VCaP (cell line): ENCODE results near the gene FHOD1.

Experiments used
- H3K27ac ChIP-seq: fragments of 450-650 bp; 2 replicates; pipeline ENCODE4 v1.5.1; 2017
- TF ChIP-seq, protein P1 (sequence below): fragments of 450-650 bp; conservative IDR thresholded peaks from 2 replicates; pipeline ENCODE4 v1.5.1; 2017; ENCODE audit warnings: mild to moderate bottlenecking, moderate library complexity

Gene FHOD1

DNA sequence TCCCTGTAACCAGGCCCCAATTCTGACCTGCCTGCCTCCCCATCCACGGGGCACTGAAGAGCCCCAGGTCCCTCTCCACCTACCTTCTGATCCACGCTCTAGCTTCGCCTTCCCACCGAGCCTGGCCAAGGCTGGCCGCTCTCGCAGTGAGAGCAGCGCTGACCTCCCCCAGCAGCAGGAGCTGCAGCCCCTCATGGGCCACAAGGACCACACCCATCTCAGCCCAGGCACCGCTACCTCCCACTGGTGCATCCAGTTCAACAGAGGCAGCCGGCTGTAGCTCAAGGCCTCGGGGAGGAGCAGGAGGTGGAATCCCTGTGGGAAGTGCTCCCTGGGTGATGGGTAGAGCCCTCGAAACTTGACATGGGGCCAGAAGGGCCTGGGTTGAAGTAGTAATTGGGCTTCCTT is 23.7 kb upstream of the FHOD1 start:
- TF ChIP-seq, protein P1, sequence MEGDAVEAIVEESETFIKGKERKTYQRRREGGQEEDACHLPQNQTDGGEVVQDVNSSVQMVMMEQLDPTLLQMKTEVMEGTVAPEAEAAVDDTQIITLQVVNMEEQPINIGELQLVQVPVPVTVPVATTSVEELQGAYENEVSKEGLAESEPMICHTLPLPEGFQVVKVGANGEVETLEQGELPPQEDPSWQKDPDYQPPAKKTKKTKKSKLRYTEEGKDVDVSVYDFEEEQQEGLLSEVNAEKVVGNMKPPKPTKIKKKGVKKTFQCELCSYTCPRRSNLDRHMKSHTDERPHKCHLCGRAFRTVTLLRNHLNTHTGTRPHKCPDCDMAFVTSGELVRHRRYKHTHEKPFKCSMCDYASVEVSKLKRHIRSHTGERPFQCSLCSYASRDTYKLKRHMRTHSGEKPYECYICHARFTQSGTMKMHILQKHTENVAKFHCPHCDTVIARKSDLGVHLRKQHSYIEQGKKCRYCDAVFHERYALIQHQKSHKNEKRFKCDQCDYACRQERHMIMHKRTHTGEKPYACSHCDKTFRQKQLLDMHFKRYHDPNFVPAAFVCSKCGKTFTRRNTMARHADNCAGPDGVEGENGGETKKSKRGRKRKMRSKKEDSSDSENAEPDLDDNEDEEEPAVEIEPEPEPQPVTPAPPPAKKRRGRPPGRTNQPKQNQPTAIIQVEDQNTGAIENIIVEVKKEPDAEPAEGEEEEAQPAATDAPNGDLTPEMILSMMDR = no peak
- no peak overlapping the region for H3K27ac ChIP-seq

DNA sequence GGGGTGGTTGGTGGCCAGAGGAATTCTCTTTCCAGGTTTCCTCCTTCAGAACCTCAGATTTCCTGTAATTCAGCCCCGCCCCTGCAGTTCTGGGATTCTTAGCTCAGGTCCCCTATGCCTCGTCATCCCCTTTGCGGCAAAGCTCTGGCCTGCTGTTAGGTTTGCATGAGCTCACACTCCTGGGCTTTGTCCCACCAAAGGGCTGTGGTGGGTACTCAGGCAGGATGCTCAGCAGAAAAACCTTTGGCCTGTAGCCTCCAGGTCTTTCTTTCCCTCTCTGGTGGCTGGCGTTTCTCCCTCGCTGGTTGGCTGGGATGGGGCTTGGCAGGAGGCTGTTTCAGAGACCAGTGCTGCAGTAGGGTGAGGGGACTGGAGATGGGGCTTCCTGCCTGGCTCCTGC is 22.5 kb upstream of the FHOD1 start:
- no peak overlapping the region for H3K27ac ChIP-seq
- TF ChIP-seq, protein P1 = no peak

DNA sequence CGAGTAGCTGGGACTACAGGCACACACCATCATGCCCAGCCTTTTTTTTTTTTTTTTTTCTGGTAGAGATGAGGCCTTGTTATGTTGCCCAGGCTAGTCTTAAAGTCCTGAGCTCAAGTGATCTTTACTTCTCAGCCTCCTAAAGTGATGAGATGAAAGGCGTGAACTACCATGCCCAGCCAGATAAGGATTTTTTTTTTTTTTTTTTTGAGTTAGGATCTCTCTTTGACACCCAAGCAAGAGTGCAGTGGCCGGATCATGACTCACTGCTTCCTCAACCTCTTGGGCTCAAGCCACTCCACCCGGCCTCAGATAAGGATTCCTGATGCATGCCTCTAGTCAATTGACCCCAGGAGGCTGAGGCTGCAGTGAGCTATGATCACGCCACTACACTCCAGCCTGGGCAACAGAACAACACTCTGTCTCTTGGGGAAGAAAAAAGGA is 20.9 kb upstream of the FHOD1 start:
- TF ChIP-seq, protein P1 = no peak
- no peak overlapping the region for H3K27ac ChIP-seq

DNA sequence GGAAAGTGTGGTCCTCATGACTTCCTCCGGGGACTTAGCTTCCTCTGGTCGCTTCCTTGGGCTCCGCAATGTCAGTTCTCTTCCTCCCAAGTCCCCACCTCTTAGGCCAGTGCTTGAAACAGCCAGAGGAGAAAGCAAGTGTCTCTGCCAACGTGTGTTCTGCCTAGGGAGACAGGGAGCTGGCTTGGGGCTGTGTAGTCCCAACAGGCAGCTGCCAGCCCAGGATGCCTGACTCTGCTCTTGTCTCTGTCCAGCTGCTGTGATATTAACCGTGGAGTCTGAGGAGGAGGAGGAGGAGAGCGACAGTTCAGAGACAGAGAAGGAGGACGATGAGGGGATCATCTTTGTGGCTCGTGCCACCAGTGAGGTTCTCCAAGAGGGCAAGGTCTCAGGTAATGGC is 18.6 kb upstream of the FHOD1 start:
- H3K27ac ChIP-seq = no peak overlapping the region
- TF ChIP-seq, protein P1 = no peak

DNA sequence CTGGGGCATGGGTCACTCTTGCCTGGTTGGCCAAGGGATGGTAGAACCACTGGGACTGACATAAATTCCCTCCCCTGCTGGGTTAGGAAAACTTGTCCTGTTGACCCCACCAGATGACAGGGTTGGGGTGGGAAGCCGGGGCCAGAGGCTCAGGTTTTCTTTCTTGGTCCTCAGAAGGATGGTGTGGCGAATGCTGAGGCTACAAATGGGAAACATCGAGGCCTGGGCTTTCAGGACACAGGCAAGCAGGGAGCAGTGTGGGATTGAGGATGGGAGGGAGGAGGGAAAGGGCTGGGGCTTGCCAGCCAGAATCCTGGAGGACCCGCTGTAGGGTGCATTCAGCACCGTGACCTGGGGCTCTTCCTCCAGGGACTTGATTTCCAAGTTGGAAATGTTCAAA is 17.6 kb upstream of the FHOD1 start:
- TF ChIP-seq, protein P1 = no peak
- H3K27ac ChIP-seq = no peak overlapping the region

DNA sequence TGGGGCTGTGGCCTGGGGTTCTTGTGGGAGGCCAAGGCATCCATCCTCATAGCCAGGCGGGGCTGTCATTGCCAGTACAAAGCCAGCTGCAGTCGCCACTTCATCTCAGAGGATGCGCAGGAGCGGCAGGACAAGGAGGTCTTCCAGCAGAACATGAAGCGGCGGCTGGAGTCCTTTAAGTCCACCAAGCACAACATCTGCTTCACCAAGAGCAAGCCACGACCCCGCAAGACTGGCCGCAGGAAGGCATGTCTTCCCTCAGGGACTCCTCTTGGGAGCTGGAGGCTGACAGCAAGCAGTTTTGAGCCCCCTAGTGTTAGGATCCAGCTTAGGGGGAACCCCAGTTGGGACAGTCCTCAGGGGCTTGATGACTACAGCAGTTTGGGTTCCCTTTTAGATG is 17.0 kb upstream of the FHOD1 start:
- no peak overlapping the region for H3K27ac ChIP-seq
- TF ChIP-seq, protein P1 = no peak

DNA sequence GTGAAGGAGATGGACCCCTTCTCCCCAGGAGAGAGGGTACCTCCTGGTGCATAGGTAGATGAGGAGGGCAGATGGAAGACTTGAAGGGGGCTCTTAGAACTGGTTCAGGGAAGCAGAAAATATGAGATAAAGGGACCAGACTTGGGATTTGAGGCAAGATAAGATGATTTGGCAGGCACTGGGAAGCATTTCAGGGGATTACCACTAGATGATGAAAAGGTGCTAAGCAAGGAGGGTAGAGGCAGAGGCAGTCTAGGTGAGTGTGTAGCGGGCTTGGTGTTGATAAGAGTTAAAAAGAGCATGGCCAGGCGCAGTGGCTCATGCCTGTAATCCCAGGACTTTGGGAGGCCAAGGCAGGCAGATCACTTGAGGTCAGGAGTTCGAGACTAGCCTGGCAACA is 15.9 kb upstream of the FHOD1 start:
- TF ChIP-seq, protein P1 = no peak
- no peak overlapping the region for H3K27ac ChIP-seq
